Measurements from ENCODE around the gene DUSP12. TPM values are rescaled to one million over a fixed set of nuclear protein-coding genes. Genes with fewer than 3 reads are reported as not detected.
A peak's percentile ranks its signal among the peaks of the same experiment; 100 is the strongest.

DUSP12 gene
- total and polyA plus RNA-seq, 2 donors (not counting 1 experiment from before 2014, with no cell fraction given), result 29.5 to 41.9 TPM

DNA sequence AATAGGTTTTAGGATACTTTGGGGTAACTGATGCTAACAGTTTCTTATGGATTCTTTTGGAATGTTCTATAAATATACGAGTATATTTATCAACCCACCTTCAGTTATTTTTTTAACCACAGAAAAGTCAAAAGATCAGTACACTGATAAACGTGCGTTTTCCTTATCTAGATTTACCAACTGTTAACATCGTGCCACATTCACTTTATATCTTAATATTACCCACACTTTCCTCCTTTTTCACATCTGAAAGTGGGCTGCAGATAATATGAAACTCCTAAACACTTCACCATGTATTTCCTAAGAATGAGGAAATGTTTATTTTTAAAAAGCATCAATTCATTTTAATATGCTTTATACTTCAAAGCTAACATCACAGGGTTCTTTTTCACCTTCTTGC, 24.2 kb downstream of the DUSP12 start:
- H3K27me3 Mint-ChIP-seq, result no peaks in the 10 kb centered on the region
- peaks cover 82% of the 10 kb centered on the region for H3K79me2 ChIP-seq (ENCODE audit: control insufficient read depth, insufficient read depth, low read length)
- intact Hi-C loops (cut with micrococcal nuclease), result no loop called here
- H3K4me3 Mint-ChIP-seq, result no peak overlapping the region
- POLR2A ChIA-PET, result no interaction called here
- no peaks in the 10 kb centered on the region for H3K27me3 ChIP-seq (replicated peaks in 1 of 4; ENCODE audit: control extremely low read depth in 1 of 4, control insufficient read depth in 3 of 4, insufficient read depth in 4 of 4, low read length in 3 of 4)
- H3K4me1 ChIP-seq (ENCODE audit: control insufficient read depth in 2 of 2, insufficient read depth in 2 of 2, low read length in 2 of 2), result peaks cover 45 to 54% of the 10 kb centered on the region in 2 donors
- TF ChIP-seq EZH2 (IDR thresholded peaks at IDR 0.05; ENCODE audit: borderline replicate concordance, insufficient read depth, low read depth, low read length, poor library complexity, severe bottlenecking), result no peak
- TF ChIP-seq CTCF (IDR thresholded peaks at IDR 0.05), result no peak
- no peak overlapping the region for H3K4me2 ChIP-seq (replicated peaks; ENCODE audit: low read depth, low read length, poor library complexity, severe bottlenecking)
- no peak overlapping the region for H2AFZ ChIP-seq (ENCODE audit: insufficient read depth, low read depth, low read length, poor library complexity, severe bottlenecking)
- no peak overlapping the region for H3K4me3 ChIP-seq (ENCODE audit: control extremely low read depth in 1 of 5, extremely low read depth in 1 of 5, insufficient read depth in 1 of 5, low read depth in 2 of 5, low read length in 4 of 5)
- H3K9ac ChIP-seq (ENCODE audit: low read length), result no peak overlapping the region
- H4K20me1 ChIP-seq (ENCODE audit: control insufficient read depth, insufficient read depth, low read length, poor library complexity, severe bottlenecking), result peaks cover 26% of the 10 kb centered on the region
- H3K27ac ChIP-seq (ENCODE audit: low read length in 2 of 2), result no peak overlapping the region
- ATAC-seq (ENCODE audit: low read depth) (no peak), DNase-seq (no peak)
- WGBS (ENCODE audit: insufficient coverage), result 58% methylated on average over 2 of the region's 4 CpGs
- CTCF ChIA-PET, result interaction anchor here (0.7 kb wide), 1 partner anchor 18 kb away, joined by 4 read pairs; no protein-coding TSS in a partner anchor
- H3K9me3 Mint-ChIP-seq (ENCODE audit: insufficient read depth), result no peaks in the 10 kb centered on the region
- H3K4me1 Mint-ChIP-seq, result peaks cover 19% of the 10 kb centered on the region
- H3K27ac Mint-ChIP-seq, result no peak overlapping the region
- H3K9me3 ChIP-seq (ENCODE audit: control extremely low read depth in 1 of 3, control insufficient read depth in 2 of 3, insufficient read depth in 1 of 3, low read length in 2 of 3), result no peaks in the 10 kb centered on the region
- peaks cover 0 to 9% of the 10 kb centered on the region in 2 experiments for H3K36me3 ChIP-seq (replicated peaks in 1 of 2; ENCODE audit: control extremely low read depth in 1 of 2, control insufficient read depth in 1 of 2, extremely low read depth in 1 of 2, insufficient read depth in 2 of 2, low read length in 1 of 2)

DNA sequence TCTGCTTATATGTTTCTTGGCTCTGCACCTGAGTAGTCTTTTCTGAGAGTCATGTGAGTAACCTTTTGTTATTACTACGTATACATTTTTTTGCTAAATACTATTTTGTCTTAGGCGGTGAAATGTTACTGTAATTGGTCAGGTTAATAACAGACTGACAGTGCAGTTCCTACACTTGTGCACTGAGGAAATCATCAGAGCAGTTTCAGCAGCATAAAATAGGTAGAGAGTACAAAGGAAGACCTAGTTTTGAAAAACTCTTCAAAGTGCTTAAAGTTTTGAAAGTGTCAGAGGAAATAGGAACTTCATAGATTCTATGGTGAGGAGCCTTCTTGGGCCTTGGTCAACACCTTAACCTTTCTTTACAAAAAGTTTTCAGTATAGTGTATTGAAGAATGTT, 27.7 kb downstream of the DUSP12 start:
- Histone ChIP-seq H4K20me1 (ENCODE audit: control insufficient read depth, insufficient read depth, low read length, poor library complexity, severe bottlenecking) (peaks cover 5% of the 10 kb centered on the region), H2AFZ (ENCODE audit: insufficient read depth, low read depth, low read length, poor library complexity, severe bottlenecking) (no peak overlapping the region), H3K36me3 (replicated peaks in 1 of 2; ENCODE audit: control extremely low read depth in 1 of 2, control insufficient read depth in 1 of 2, extremely low read depth in 1 of 2, insufficient read depth in 2 of 2, low read length in 1 of 2) (peaks cover 2 to 21% of the 10 kb centered on the region in 2 experiments), H3K9ac (ENCODE audit: low read length) (no peak overlapping the region), H3K27me3 (replicated peaks in 1 of 4; ENCODE audit: control extremely low read depth in 1 of 4, control insufficient read depth in 3 of 4, insufficient read depth in 4 of 4, low read length in 3 of 4) (no peaks in the 10 kb centered on the region), H3K4me2 (replicated peaks; ENCODE audit: low read depth, low read length, poor library complexity, severe bottlenecking) (peak overlapping the region; percentile 10), H3K4me1 (ENCODE audit: control insufficient read depth in 2 of 2, insufficient read depth in 2 of 2, low read length in 2 of 2) (peaks cover 38 to 42% of the 10 kb centered on the region in 2 donors), H3K4me3 (ENCODE audit: control extremely low read depth in 1 of 5, extremely low read depth in 1 of 5, insufficient read depth in 1 of 5, low read depth in 2 of 5, low read length in 4 of 5) (no peak overlapping the region), H3K79me2 (ENCODE audit: control insufficient read depth, insufficient read depth, low read length) (peaks cover 68% of the 10 kb centered on the region), H3K9me3 (ENCODE audit: control extremely low read depth in 1 of 3, control insufficient read depth in 2 of 3, insufficient read depth in 1 of 3, low read length in 2 of 3) (no peaks in the 10 kb centered on the region), H3K27ac (ENCODE audit: low read length in 2 of 2) (peak overlapping the region in 1 of 2 donors; percentile 32)
- Mint-ChIP-seq H3K4me1 (peaks cover 5% of the 10 kb centered on the region), H3K27me3 (no peaks in the 10 kb centered on the region), H3K4me3 (no peak overlapping the region), H3K27ac (no peak overlapping the region), H3K9me3 (ENCODE audit: insufficient read depth) (no peaks in the 10 kb centered on the region)
- CTCF ChIA-PET, result no interaction called here
- intact Hi-C loops (cut with micrococcal nuclease), result no loop called here
- no peak for TF ChIP-seq CTCF (IDR thresholded peaks at IDR 0.05)
- TF ChIP-seq EZH2 (IDR thresholded peaks at IDR 0.05; ENCODE audit: borderline replicate concordance, insufficient read depth, low read depth, low read length, poor library complexity, severe bottlenecking), result no peak
- ATAC-seq (ENCODE audit: low read depth), result no peak
- no peak for DNase-seq
- WGBS (ENCODE audit: insufficient coverage), result no CpG with 5 or more reads among the region's 2 CpGs
- POLR2A ChIA-PET, result no interaction called here

Measured in B cell (primary cell).